ENCODE data around the gene HOXB9. TPM values are rescaled to one million over a fixed set of nuclear protein-coding genes. Genes with fewer than 3 reads are reported as not detected.

Gene HOXB9
- total RNA-seq, 3 donors from 2014 or later, result 40.1 to 78.4 (median 41.5) TPM

Small RNA genes lying within 50 kb of the gene (microRNA-seq; reads per million reads assigned to microRNA genes)
- gene MIR196A1, result 59.1 reads per million, percentile 56 among the genes with 10 or more reads in this experiment

Other genes with a start within 250 kb of the HOXB9 start
- 1 to 10 TPM; 2.2 to 3.2 (median 2.4) TPM for gene SKAP1, start 196.1 kb downstream of the HOXB9 start, total RNA-seq
- not detected for gene HOXB1, start 95.3 kb downstream of the HOXB9 start, total RNA-seq
- gene HOXB2, start 81.2 kb downstream of the HOXB9 start, total RNA-seq, result 10 to 100 TPM in 1 of 3 donors, 1 to 10 TPM in 1, under 1 TPM in 1; 0.93 to 32.4 (median 3.3) TPM
- 10 to 100 TPM in 1 of 3 donors, 1 to 10 TPM in 2; 4.5 to 14.6 (median 5.3) TPM for gene HOXB4, start 48.0 kb downstream of the HOXB9 start, total RNA-seq
- 10 to 100 TPM; 42.4 to 64.8 (median 43.4) TPM for gene HOXB3, start 36.1 kb downstream of the HOXB9 start, total RNA-seq
- 10 to 100 TPM; 16.2 to 29.3 (median 19.9) TPM for gene HOXB5, start 32.6 kb downstream of the HOXB9 start, total RNA-seq
- 10 to 100 TPM; 41.3 to 68.8 (median 50.9) TPM for gene HOXB6, start 21.4 kb downstream of the HOXB9 start, total RNA-seq
- 10 to 100 TPM; 10.9 to 29.1 (median 22.4) TPM for gene HOXB7, start 15.3 kb downstream of the HOXB9 start, total RNA-seq
- gene HOXB8, start 11.1 kb downstream of the HOXB9 start, total RNA-seq, result 1 to 10 TPM; 4.2 to 7.5 (median 5.6) TPM
- gene PRAC1, start 96.2 kb upstream of the HOXB9 start, total RNA-seq, result 100 to 1,000 TPM in 2 of 3 donors, 10 to 100 TPM in 1; 32.2 to 180 (median 137) TPM
- gene PRAC2, start 96.8 kb upstream of the HOXB9 start, total RNA-seq, result 10 to 100 TPM in 2 of 3 donors, 1 to 10 TPM in 1; 6.6 to 24.0 (median 12.4) TPM
- gene HOXB13, start 102.4 kb upstream of the HOXB9 start, total RNA-seq, result 10 to 100 TPM; 12.2 to 65.4 (median 48.2) TPM
- 10 to 100 TPM; 10.7 to 25.1 (median 12.2) TPM for gene TTLL6, start 190.9 kb upstream of the HOXB9 start, total RNA-seq
- gene CALCOCO2, start 204.7 kb upstream of the HOXB9 start, total RNA-seq, result 100 to 1,000 TPM; 181 to 296 (median 224) TPM